ENCODE results near the gene PAWR.
"Not testable (repeated sequence)": the region's sequence is repeated elsewhere in the genome, so short reads cannot be mapped to it uniquely, and the experiment has no call there.

PAWR gene

GRCh38 chr12:79696416-79696815 lies 5.7 kb upstream of the PAWR start:
- no peaks in the 10 kb centered on the region for H3K36me3 ChIP-seq (ENCODE audit: control insufficient read depth, insufficient read depth, low read length)
- H3K27ac ChIP-seq (ENCODE audit: low read depth, low read length), result no peak overlapping the region
- H3K4me3 ChIP-seq (ENCODE audit: low read length), result no peak overlapping the region
- H3K27me3 ChIP-seq (ENCODE audit: control insufficient read depth, insufficient read depth, low read length), result no peaks in the 10 kb centered on the region
- H3K4me1 ChIP-seq (ENCODE audit: control insufficient read depth, insufficient read depth, low read length), result no peaks in the 10 kb centered on the region
- no peak overlapping the region for H3K9ac ChIP-seq (ENCODE audit: low read length)

- Histone ChIP-seq H3K27ac (ENCODE audit: low read depth, low read length) (no peak overlapping the region), H3K4me3 (ENCODE audit: low read length) (no peak overlapping the region), H3K36me3 (ENCODE audit: control insufficient read depth, insufficient read depth, low read length) (no peaks in the 10 kb centered on the region), H3K9ac (ENCODE audit: low read length) (no peak overlapping the region), H3K4me1 (ENCODE audit: control insufficient read depth, insufficient read depth, low read length) (no peaks in the 10 kb centered on the region), H3K27me3 (ENCODE audit: control insufficient read depth, insufficient read depth, low read length) (no peaks in the 10 kb centered on the region)
These were observed 2.3 kb upstream of the PAWR start for GRCh38 chr12:79692860-79693577.

DNA sequence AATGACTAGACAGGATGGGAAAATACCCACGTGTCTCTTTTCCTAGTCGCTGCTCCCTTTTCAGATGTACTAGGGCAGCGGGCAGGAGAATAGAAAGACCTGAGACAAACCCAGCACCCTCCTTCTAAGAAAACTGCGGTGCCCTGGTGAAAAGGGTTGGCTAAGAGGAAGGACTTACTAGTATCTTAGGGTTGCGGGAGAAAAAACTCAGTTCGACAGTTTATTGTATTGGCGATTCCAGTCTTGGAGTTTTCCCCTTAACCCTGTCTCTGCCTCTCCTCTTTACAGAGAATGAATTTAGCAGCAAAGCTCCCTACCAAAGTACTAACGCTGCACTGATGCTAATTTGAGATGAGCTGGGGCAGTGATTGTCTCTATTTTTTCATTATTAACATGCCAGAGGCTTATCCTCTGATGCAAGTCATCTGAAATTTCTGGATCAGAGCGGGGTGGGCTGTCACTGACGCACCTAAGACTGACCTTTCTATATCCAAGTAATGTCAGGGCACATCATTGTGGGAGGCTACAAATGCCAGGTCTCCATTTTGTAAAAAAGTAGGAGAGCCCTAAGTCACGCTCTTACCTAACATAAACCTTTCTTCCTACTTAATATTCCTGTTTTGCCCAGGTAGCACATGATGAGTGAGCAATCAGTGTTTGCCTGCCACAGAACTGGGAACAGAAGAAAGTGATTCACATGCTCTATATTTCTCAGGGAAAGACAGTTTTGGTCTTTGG lies 916 bp upstream of the PAWR start:
- no peaks in the 10 kb centered on the region for H3K36me3 ChIP-seq (ENCODE audit: control insufficient read depth, insufficient read depth, low read length)
- H3K27me3 ChIP-seq (ENCODE audit: control insufficient read depth, insufficient read depth, low read length), result no peaks in the 10 kb centered on the region
- no peaks in the 10 kb centered on the region for H3K4me1 ChIP-seq (ENCODE audit: control insufficient read depth, insufficient read depth, low read length)
- H3K4me3 ChIP-seq (ENCODE audit: low read length), result peak overlapping the region; percentile 95
- no peak overlapping the region for H3K9ac ChIP-seq (ENCODE audit: low read length)
- H3K27ac ChIP-seq (ENCODE audit: low read depth, low read length), result peak overlapping the region; percentile 41

DNA sequence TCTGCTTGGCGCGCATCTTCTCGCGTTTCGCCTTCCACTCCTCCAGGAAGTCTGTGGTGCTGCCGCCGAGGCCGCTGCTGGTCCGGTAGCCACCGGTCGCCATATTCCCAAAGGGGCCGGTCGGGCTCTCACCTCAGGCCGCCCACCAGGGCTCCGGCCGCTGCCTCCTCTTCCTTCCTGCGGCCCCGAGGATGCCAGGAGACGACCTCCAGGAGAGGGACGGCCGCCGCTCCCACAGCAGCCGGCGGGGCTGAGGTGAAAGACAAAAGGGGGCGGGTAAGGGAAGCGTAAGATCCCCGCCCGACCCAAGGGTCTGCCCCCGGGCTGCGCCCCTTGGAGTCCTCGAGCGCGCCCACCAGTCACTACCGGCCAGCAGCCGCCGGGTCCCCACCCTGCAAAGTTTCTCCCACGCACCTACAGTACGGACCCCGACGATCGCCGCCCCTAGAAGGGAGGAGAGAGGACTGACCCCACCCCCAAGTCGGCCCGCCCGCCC lies 574 bp downstream of the PAWR start:
- Histone ChIP-seq H3K4me3 (ENCODE audit: low read length) (peak overlapping the region; percentile 95), H3K9ac (ENCODE audit: low read length) (peak overlapping the region; percentile 36), H3K4me1 (ENCODE audit: control insufficient read depth, insufficient read depth, low read length) (no peaks in the 10 kb centered on the region), H3K36me3 (ENCODE audit: control insufficient read depth, insufficient read depth, low read length) (no peaks in the 10 kb centered on the region), H3K27me3 (ENCODE audit: control insufficient read depth, insufficient read depth, low read length) (no peaks in the 10 kb centered on the region), H3K27ac (ENCODE audit: low read depth, low read length) (peak overlapping the region; percentile 80)

DNA sequence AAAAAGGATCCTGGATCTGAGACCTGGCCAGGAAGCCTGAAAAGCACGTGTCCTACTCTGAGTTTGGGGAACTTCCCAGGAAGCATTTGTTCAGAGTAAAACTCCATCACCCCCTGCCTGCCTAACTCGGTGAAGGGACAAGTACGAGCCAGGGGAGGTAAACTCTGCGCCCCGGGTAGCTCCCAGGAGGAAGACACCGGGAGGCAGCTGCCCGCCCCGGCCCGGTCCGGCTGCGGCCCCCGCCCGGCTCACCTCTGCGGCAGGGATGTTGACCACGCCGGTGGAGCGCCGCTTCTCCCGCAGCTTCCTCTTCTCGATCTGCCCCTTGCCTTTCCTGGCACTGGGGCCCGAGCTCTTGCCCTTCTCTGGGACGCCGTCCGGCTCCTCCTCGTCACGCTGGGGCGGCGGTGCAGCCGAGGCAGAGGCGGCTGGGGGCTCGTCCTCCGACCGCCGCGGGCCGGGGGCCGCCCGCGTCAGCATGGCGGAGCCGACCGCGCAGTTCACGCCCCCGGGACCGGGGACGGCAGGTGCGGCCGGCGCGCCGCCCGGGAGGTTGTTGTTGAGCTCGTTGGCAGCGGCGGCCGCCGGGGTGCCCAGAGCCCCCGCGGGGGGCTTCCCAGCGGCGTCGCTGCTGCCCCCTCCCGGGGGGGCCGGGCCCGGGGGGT lies 1.2 kb downstream of the PAWR start:
- peak overlapping the region; percentile 46 for H3K27ac ChIP-seq (ENCODE audit: low read depth, low read length)
- peak overlapping the region; percentile 95 for H3K4me3 ChIP-seq (ENCODE audit: low read length)
- H3K9ac ChIP-seq (ENCODE audit: low read length), result peak overlapping the region; percentile 36
- no peaks in the 10 kb centered on the region for H3K27me3 ChIP-seq (ENCODE audit: control insufficient read depth, insufficient read depth, low read length)
- no peaks in the 10 kb centered on the region for H3K4me1 ChIP-seq (ENCODE audit: control insufficient read depth, insufficient read depth, low read length)
- no peaks in the 10 kb centered on the region for H3K36me3 ChIP-seq (ENCODE audit: control insufficient read depth, insufficient read depth, low read length)

DNA sequence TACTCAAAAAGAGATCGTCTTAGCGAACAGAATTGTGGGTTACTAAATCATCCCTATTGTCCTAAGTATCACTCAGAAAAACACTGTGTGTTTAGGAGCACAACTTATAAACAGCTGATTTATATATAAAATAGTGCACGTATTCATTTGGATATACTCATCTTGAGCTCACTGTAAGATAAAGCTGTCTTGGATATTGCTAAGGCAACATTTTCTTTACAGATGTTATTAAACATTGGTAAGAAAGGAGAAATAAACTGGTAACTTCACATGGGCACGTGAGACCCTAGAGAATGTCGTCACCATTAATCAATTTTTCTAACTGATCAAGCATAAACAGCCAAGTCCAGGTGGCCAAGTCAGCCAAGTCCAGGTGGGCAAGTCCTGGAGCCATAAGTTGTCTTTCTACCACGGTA lies 1.7 kb downstream of the PAWR start:
- Histone ChIP-seq H3K27ac (ENCODE audit: low read depth, low read length) (no peak overlapping the region), H3K4me1 (ENCODE audit: control insufficient read depth, insufficient read depth, low read length) (no peaks in the 10 kb centered on the region), H3K27me3 (ENCODE audit: control insufficient read depth, insufficient read depth, low read length) (no peaks in the 10 kb centered on the region), H3K4me3 (ENCODE audit: low read length) (peak overlapping the region; percentile 95), H3K36me3 (ENCODE audit: control insufficient read depth, insufficient read depth, low read length) (no peaks in the 10 kb centered on the region), H3K9ac (ENCODE audit: low read length) (peak overlapping the region; percentile 36)

DNA sequence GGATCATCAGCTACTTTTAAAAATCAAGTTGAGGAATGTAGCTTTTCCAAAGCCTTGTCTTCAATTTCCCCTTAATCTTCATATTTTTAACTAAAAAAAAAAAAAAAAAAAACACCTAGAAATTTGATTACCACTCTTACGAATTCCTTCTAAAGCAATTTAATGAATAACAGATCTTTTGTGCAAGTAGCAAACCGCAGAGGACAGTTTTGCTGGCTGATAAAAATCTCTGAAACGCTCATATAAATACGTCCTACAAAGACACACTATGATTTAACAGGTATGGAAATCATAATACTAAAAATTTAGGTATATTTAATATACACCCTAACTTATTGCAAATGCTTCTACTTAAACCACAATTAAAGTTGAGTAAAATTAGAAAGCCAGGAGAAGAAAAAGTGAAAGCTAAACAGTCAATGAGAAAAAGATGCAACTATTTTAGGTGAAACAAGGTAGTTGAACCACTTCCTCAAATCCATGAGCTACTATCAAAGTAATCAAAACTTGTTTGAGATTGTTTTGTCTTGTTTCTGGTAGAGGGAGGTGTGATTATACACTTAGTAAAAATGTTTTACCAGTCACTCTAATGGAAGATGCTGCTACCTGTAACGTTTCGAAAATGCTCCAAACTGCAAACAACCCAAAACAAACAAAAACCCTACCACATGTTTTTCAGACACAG lies 2.2 kb downstream of the PAWR start:
- Histone ChIP-seq H3K27me3 (ENCODE audit: control insufficient read depth, insufficient read depth, low read length) (no peaks in the 10 kb centered on the region), H3K27ac (ENCODE audit: low read depth, low read length) (no peak overlapping the region), H3K4me1 (ENCODE audit: control insufficient read depth, insufficient read depth, low read length) (no peaks in the 10 kb centered on the region), H3K4me3 (ENCODE audit: low read length) (peak overlapping the region; percentile 95), H3K9ac (ENCODE audit: low read length) (no peak overlapping the region), H3K36me3 (ENCODE audit: control insufficient read depth, insufficient read depth, low read length) (no peaks in the 10 kb centered on the region)

DNA sequence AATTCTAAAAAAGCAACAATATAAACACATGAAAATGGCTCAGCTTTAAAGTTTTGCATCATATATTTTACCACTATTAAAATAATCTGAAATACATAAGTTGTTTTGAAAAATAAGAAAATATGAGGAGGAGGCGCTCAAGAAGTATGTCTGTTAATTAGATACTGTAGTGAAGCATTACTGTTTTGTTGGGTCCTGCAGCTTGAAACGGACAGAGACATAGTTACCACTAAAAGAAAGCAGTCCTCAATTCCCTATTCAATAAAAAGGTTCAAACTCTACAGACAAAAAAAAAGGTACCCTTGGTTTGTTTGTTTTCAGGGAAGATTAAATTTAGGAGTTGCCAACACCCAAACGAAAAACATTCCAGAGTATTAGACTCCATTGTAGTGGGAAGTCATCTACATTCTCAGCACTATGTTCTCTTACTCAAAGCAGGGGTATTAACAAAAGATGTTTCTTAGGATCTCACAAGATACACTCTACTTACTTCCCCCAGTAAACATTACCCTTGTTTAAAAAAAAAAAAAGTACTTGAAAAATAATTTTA lies 3.0 kb downstream of the PAWR start:
- H3K4me1 ChIP-seq (ENCODE audit: control insufficient read depth, insufficient read depth, low read length), result no peaks in the 10 kb centered on the region
- peak overlapping the region; percentile 40 for H3K4me3 ChIP-seq (ENCODE audit: low read length)
- H3K36me3 ChIP-seq (ENCODE audit: control insufficient read depth, insufficient read depth, low read length), result no peaks in the 10 kb centered on the region
- no peak overlapping the region for H3K9ac ChIP-seq (ENCODE audit: low read length)
- no peaks in the 10 kb centered on the region for H3K27me3 ChIP-seq (ENCODE audit: control insufficient read depth, insufficient read depth, low read length)
- H3K27ac ChIP-seq (ENCODE audit: low read depth, low read length), result no peak overlapping the region

DNA sequence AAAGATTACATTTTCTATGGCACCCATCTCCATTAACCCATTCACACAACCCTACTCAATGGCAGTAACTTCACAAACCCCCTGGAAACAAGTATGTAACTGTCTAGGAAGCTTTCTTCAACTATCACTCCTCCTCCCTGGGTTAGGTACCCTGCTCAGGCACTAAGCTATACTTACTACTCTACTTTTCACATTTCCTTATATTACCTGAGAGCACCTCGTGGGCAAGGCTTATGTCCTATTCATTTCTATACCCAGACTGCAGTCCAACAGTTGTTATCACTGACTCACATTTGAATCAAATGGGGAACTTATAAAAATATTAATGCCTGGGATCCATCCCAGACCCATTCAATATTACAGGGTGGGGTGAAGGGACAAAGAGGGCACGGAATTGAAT lies 4.6 kb downstream of the PAWR start:
- Histone ChIP-seq H3K4me1 (ENCODE audit: control insufficient read depth, insufficient read depth, low read length) (no peaks in the 10 kb centered on the region), H3K36me3 (ENCODE audit: control insufficient read depth, insufficient read depth, low read length) (no peaks in the 10 kb centered on the region), H3K4me3 (ENCODE audit: low read length) (peak overlapping the region; percentile 10), H3K27ac (ENCODE audit: low read depth, low read length) (no peak overlapping the region), H3K9ac (ENCODE audit: low read length) (no peak overlapping the region), H3K27me3 (ENCODE audit: control insufficient read depth, insufficient read depth, low read length) (no peaks in the 10 kb centered on the region)

GRCh38 chr12:79685068-79685467 lies 5.7 kb downstream of the PAWR start:
- H3K36me3 ChIP-seq (ENCODE audit: control insufficient read depth, insufficient read depth, low read length), result no peaks in the 10 kb centered on the region
- no peaks in the 10 kb centered on the region for H3K27me3 ChIP-seq (ENCODE audit: control insufficient read depth, insufficient read depth, low read length)
- no peak overlapping the region for H3K4me3 ChIP-seq (ENCODE audit: low read length)
- H3K27ac ChIP-seq (ENCODE audit: low read depth, low read length), result no peak overlapping the region
- H3K4me1 ChIP-seq (ENCODE audit: control insufficient read depth, insufficient read depth, low read length), result no peaks in the 10 kb centered on the region
- H3K9ac ChIP-seq (ENCODE audit: low read length), result no peak overlapping the region

GRCh38 chr12:79684338-79684737 lies 6.4 kb downstream of the PAWR start:
- not testable (repeated sequence) for H3K27ac ChIP-seq (ENCODE audit: low read depth, low read length); H3K9ac ChIP-seq (ENCODE audit: low read length); H3K27me3 ChIP-seq (ENCODE audit: control insufficient read depth, insufficient read depth, low read length); H3K4me3 ChIP-seq (ENCODE audit: low read length); H3K36me3 ChIP-seq (ENCODE audit: control insufficient read depth, insufficient read depth, low read length); H3K4me1 ChIP-seq (ENCODE audit: control insufficient read depth, insufficient read depth, low read length)

DNA sequence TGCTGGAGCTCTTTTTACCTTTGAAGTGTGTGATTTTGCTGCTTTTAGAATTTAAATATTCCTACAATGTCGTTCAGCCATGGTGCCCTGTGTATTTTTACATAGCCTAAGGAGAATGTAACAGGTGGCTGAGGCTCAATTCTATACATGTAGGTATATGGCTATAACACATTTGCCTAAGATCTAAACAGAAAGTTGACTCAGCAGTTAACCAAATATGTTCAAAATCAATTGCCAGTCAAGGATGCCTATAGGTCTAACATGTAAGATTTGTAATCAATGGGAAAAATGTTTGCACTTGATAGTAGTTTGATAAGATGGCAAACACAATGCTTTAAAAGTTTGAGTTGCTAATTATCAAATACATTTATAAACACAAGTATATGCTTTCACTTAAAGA lies 8.2 kb downstream of the PAWR start:
- Histone ChIP-seq H3K9ac (ENCODE audit: low read length) (no peak overlapping the region), H3K27me3 (ENCODE audit: control insufficient read depth, insufficient read depth, low read length) (no peaks in the 10 kb centered on the region), H3K27ac (ENCODE audit: low read depth, low read length) (no peak overlapping the region), H3K4me1 (ENCODE audit: control insufficient read depth, insufficient read depth, low read length) (no peaks in the 10 kb centered on the region), H3K36me3 (ENCODE audit: control insufficient read depth, insufficient read depth, low read length) (no peaks in the 10 kb centered on the region), H3K4me3 (ENCODE audit: low read length) (no peak overlapping the region)
